ENCODE measurements around the gene CLDN7.
A peak's percentile ranks its signal among the peaks of the same experiment; 100 is the strongest.

Gene CLDN7

GRCh38 chr17:7235693-7236665 is 26.3 kb downstream of the CLDN7 start:
- Histone ChIP-seq H3K27me3 (ENCODE audit: control insufficient read depth in 3 of 3, insufficient read depth in 3 of 3, low read depth in 1 of 3, low read length in 3 of 3) (no peaks in the 10 kb centered on the region), H3K4me1 (ENCODE audit: control insufficient read depth in 2 of 2, insufficient read depth in 1 of 2, low read depth in 1 of 2, low read length in 2 of 2) (peaks cover 15 to 31% of the 10 kb centered on the region in 2 donors), H2AK5ac (ENCODE audit: low read depth, low read length) (no peak overlapping the region), H3K23ac (ENCODE audit: low read depth, low read length, poor library complexity) (no peak overlapping the region), H3K27ac (replicated peaks; ENCODE audit: low read length) (no peak overlapping the region), H2BK5ac (ENCODE audit: low read length) (no peak overlapping the region), H2AFZ (ENCODE audit: low read length) (no peak overlapping the region), H4K91ac (ENCODE audit: low read depth, low read length, poor library complexity) (no peak overlapping the region), H2BK15ac (ENCODE audit: low read length) (no peak overlapping the region), H2BK12ac (ENCODE audit: low read length) (no peak overlapping the region), H3K4me3 (ENCODE audit: low read length in 2 of 2) (peak overlapping the region in 1 of 2 donors; percentile 33), H4K8ac (ENCODE audit: low read depth, low read length) (no peak overlapping the region), H3K79me1 (ENCODE audit: low read depth, low read length) (peaks cover 14% of the 10 kb centered on the region), H3K4ac (ENCODE audit: low read length) (no peak overlapping the region), H3K36me3 (replicated peaks in 1 of 2; ENCODE audit: control insufficient read depth in 2 of 2, insufficient read depth in 2 of 2, low read length in 2 of 2) (peaks cover 36 to 52% of the 10 kb centered on the region in 2 donors), H3K9me3 (replicated peaks in 1 of 2; ENCODE audit: control insufficient read depth in 2 of 2, insufficient read depth in 1 of 2, low read depth in 1 of 2, low read length in 2 of 2) (no peaks in the 10 kb centered on the region), H3K14ac (ENCODE audit: low read length) (no peak overlapping the region), H3K9ac (ENCODE audit: low read depth, low read length, poor library complexity) (no peak overlapping the region), H3K4me2 (ENCODE audit: insufficient read depth, low read length, poor library complexity, severe bottlenecking) (no peak overlapping the region), H3K18ac (ENCODE audit: low read length) (no peak overlapping the region), H2BK120ac (ENCODE audit: low read depth, low read length) (no peak overlapping the region)
- no CpG with 5 or more reads among the region's 22 CpGs for WGBS, 2 donors (ENCODE audit: extremely low coverage in 2 of 2, insufficient read length in 2 of 2, insufficient replicate concordance in 1 of 2)
- no peak for DNase-seq (ENCODE audit: low spot score)

- H3K18ac ChIP-seq (ENCODE audit: low read length) = peak within 1 kb of the TSS; percentile 96
- H3K9ac ChIP-seq (ENCODE audit: low read depth, low read length, poor library complexity) = peak within 1 kb of the TSS; percentile 96
- H2BK15ac ChIP-seq (ENCODE audit: low read length) = peak within 1 kb of the TSS; percentile 70
- H3K79me1 ChIP-seq (ENCODE audit: low read depth, low read length) = peaks cover 24% of the 10 kb centered on the region
- no peak within 1 kb of the TSS for H2BK120ac ChIP-seq (ENCODE audit: low read depth, low read length)
- peak within 1 kb of the TSS; percentile 82 to 97 for H3K4me3 ChIP-seq (ENCODE audit: low read length in 2 of 2)
- H2AK5ac ChIP-seq (ENCODE audit: low read depth, low read length) = peak within 1 kb of the TSS; percentile 77
- peaks cover 15 to 21% of the 10 kb centered on the region in 2 donors for H3K4me1 ChIP-seq (ENCODE audit: control insufficient read depth in 2 of 2, insufficient read depth in 1 of 2, low read depth in 1 of 2, low read length in 2 of 2)
- peak within 1 kb of the TSS; percentile 98 for H2BK5ac ChIP-seq (ENCODE audit: low read length)
- H4K91ac ChIP-seq (ENCODE audit: low read depth, low read length, poor library complexity) = no peak within 1 kb of the TSS
- no peaks in the 10 kb centered on the region for H3K9me3 ChIP-seq (replicated peaks in 1 of 2; ENCODE audit: control insufficient read depth in 2 of 2, insufficient read depth in 1 of 2, low read depth in 1 of 2, low read length in 2 of 2)
- H3K14ac ChIP-seq (ENCODE audit: low read length) = peak within 1 kb of the TSS; percentile 86
- peak within 1 kb of the TSS; percentile 78 for H3K4me2 ChIP-seq (ENCODE audit: insufficient read depth, low read length, poor library complexity, severe bottlenecking)
- H4K8ac ChIP-seq (ENCODE audit: low read depth, low read length) = no peak within 1 kb of the TSS
- no peaks in the 10 kb centered on the region for H3K27me3 ChIP-seq (ENCODE audit: control insufficient read depth in 3 of 3, insufficient read depth in 3 of 3, low read depth in 1 of 3, low read length in 3 of 3)
- H2AFZ ChIP-seq (ENCODE audit: low read length) = peak within 1 kb of the TSS; percentile 93
- peak within 1 kb of the TSS; percentile 100 for H3K23ac ChIP-seq (ENCODE audit: low read depth, low read length, poor library complexity)
- H3K36me3 ChIP-seq (replicated peaks in 1 of 2; ENCODE audit: control insufficient read depth in 2 of 2, insufficient read depth in 2 of 2, low read length in 2 of 2) = peaks cover 41 to 58% of the 10 kb centered on the region in 2 donors
- H3K27ac ChIP-seq (replicated peaks; ENCODE audit: low read length) = peak within 1 kb of the TSS; percentile 90
- peak; percentile 92 for DNase-seq (ENCODE audit: low spot score)
- WGBS, 2 donors (ENCODE audit: extremely low coverage in 2 of 2, insufficient read length in 2 of 2, insufficient replicate concordance in 1 of 2) = no CpG with 5 or more reads among the region's 72 CpGs
- H3K4ac ChIP-seq (ENCODE audit: low read length) = no peak within 1 kb of the TSS
- H2BK12ac ChIP-seq (ENCODE audit: low read length) = no peak within 1 kb of the TSS
Observed at GRCh38 chr17:7234083-7234951, 28.0 kb downstream of the CLDN7 start, which contains the start of gene DVL2. TSS of gene DVL2 (minus strand) at chr17:7234517. CDS start at chr17:7234262, 255 bp downstream.

GRCh38 chr17:7233701-7234082 is 28.6 kb downstream of the CLDN7 start:
- Histone ChIP-seq H2BK5ac (ENCODE audit: low read length) (peak overlapping the region; percentile 98), H2AFZ (ENCODE audit: low read length) (peak overlapping the region; percentile 93), H2AK5ac (ENCODE audit: low read depth, low read length) (peak overlapping the region; percentile 77), H4K8ac (ENCODE audit: low read depth, low read length) (no peak overlapping the region), H3K27ac (replicated peaks; ENCODE audit: low read length) (peak overlapping the region; percentile 90), H4K91ac (ENCODE audit: low read depth, low read length, poor library complexity) (no peak overlapping the region), H3K14ac (ENCODE audit: low read length) (peak overlapping the region; percentile 86), H2BK15ac (ENCODE audit: low read length) (no peak overlapping the region), H3K9ac (ENCODE audit: low read depth, low read length, poor library complexity) (peak overlapping the region; percentile 96), H3K79me1 (ENCODE audit: low read depth, low read length) (peaks cover 27% of the 10 kb centered on the region), H3K4me1 (ENCODE audit: control insufficient read depth in 2 of 2, insufficient read depth in 1 of 2, low read depth in 1 of 2, low read length in 2 of 2) (peaks cover 15 to 21% of the 10 kb centered on the region in 2 donors), H3K9me3 (replicated peaks in 1 of 2; ENCODE audit: control insufficient read depth in 2 of 2, insufficient read depth in 1 of 2, low read depth in 1 of 2, low read length in 2 of 2) (no peaks in the 10 kb centered on the region), H3K4ac (ENCODE audit: low read length) (no peak overlapping the region), H3K4me3 (ENCODE audit: low read length in 2 of 2) (peak overlapping the region; percentile 82 to 97), H3K36me3 (replicated peaks in 1 of 2; ENCODE audit: control insufficient read depth in 2 of 2, insufficient read depth in 2 of 2, low read length in 2 of 2) (peaks cover 47 to 64% of the 10 kb centered on the region in 2 donors), H2BK120ac (ENCODE audit: low read depth, low read length) (no peak overlapping the region), H3K4me2 (ENCODE audit: insufficient read depth, low read length, poor library complexity, severe bottlenecking) (peak overlapping the region; percentile 78), H2BK12ac (ENCODE audit: low read length) (no peak overlapping the region), H3K18ac (ENCODE audit: low read length) (peak overlapping the region; percentile 96), H3K23ac (ENCODE audit: low read depth, low read length, poor library complexity) (peak overlapping the region; percentile 100), H3K27me3 (ENCODE audit: control insufficient read depth in 3 of 3, insufficient read depth in 3 of 3, low read depth in 1 of 3, low read length in 3 of 3) (no peaks in the 10 kb centered on the region)
- DNase-seq (ENCODE audit: low spot score) = no peak
- WGBS, 2 donors (ENCODE audit: extremely low coverage in 2 of 2, insufficient read length in 2 of 2, insufficient replicate concordance in 1 of 2) = no CpG with 5 or more reads among the region's 9 CpGs
